Adrenal gland (tissue), 12 donors: ENCODE results near the gene NRBP1. TPM values are rescaled to one million over a fixed set of nuclear protein-coding genes. Genes with fewer than 3 reads are reported as not detected.

Experiments used
- DNase-seq, 7 donors: peaks; one replicate each; pipeline ENCODE4 v3.0.0-alpha.2; 2019 to 2020
- H3K27ac ChIP-seq, 5 donors: fragments of 200-600 bp; sonication (generic) in 4 of 5; 1 replicate in 3 of 5; 2 replicates in 2 of 5; pipeline versions ENCODE4 v1.5.1 to v1.8.0; 2016 to 2020; ENCODE audit warnings: mild to moderate bottlenecking in 1 of 5
- H3K27me3 ChIP-seq: fragments of 200-600 bp; 2 replicates; pipeline ENCODE4 v1.8.0; 2021
- H3K36me3 ChIP-seq, 2 donors: fragments of 200-600 bp; replicated peaks in 1 of 2; 1 replicate in 1 of 2; 2 replicates in 1 of 2; pipeline versions ENCODE4 v1.5.1 to v1.8.0; 2018 to 2022
- H3K4me1 ChIP-seq, 2 donors: fragments of 200-600 bp; replicated peaks in 1 of 2; 1 replicate in 1 of 2; 2 replicates in 1 of 2; pipeline versions ENCODE4 v1.5.1 to v1.8.0; 2018 to 2021
- H3K4me3 ChIP-seq, 4 donors: fragments of 200-600 bp; sonication (generic) in 3 of 4; one replicate each; pipeline ENCODE4 v1.5.1; 2016 to 2018
- H3K9me3 ChIP-seq, 3 donors: fragments of 200-600 bp; sonication (generic) in 1 of 3; replicated peaks in 1 of 3; 1 replicate in 2 of 3; 2 replicates in 1 of 3; pipeline versions ENCODE4 v1.5.1 to v1.8.0; 2016 to 2021
- POLR2A ChIP-seq, 2 donors: fragments of 450-650 bp; IDR thresholded peaks; one replicate each; pipeline ENCODE4 v1.6.1; 2017; ENCODE audit warnings: antibody characterized with exemption in 2 of 2, mild to moderate bottlenecking in 2 of 2, moderate library complexity in 1 of 2
- WGBS, 4 donors: extraction: QIAGEN DNeasy Blood & Tissue Kit in 2 of 4; methylation state at CpG; one replicate each; pipeline versions ENCODE4 v1.1.5 to v1.1.7; 2013 to 2017; 5-methylcytosine and 5-hydroxymethylcytosine counted together
- intact Hi-C, 2 donors: fragments of 100-400 bp; cut with DNase I; formaldehyde crosslinking; loops; one replicate each; pipeline versions ENCODE4 v1.14.1 to v1.15.0; 2022 to 2023
- polyA plus RNA-seq, 3 donors: library from polyadenylated mRNA; stranded (reverse); fragments of 200-250 nt in 2 of 3; fragments of 350-450 nt in 1 of 3; fragmentation: Illumina TruSeq in 1 of 3; extraction: RNeasy Lipid Tissue Mini Kit (QIAGEN cat#74804) in 1 of 3; gene quantifications; one replicate each; pipeline ENCODE4 v1.2.3, GENCODE V29; 2013 to 2014
- total RNA-seq, 9 donors: library from RNA; depleted of rRNA in 4 of 9; stranded (reverse); fragments of >200 nt in 4 of 9; fragments of 120-200 nt in 1 of 9; fragmentation: NEBNext Ultra II Directional in 1 of 9; extraction: Animal tissue kit (Norgen Biotek cat#: 25700) in 1 of 9; gene quantifications; one replicate each; pipeline versions ENCODE4 v1.1.0 to v1.2.4, GENCODE V29; 2013 to 2023
- TF ChIP-seq, protein P1 (sequence below), 6 experiments: fragments of 450-650 bp in 4 of 6; fragments of 200-600 bp in 2 of 6; sonication (generic) in 1 of 6; IDR thresholded peaks; 1 replicate in 5 of 6; 2 replicates in 1 of 6; pipeline versions ENCODE4 v1.5.1 to v1.8.0; 2016 to 2021; ENCODE audit warnings: antibody characterized with exemption in 6 of 6, mild to moderate bottlenecking in 2 of 6, moderate library complexity in 1 of 6
- donor health status: healthy with polysubstance abuse.
- donor health status: Bipolar disorder and iron deficiency.
- donor health status: DM: yes; HTN: yes; CAD: no.
- donor health status: DM: no; HTN: no; CAD: no.
- donor health status: DM: no; HTN: no; CAD: no.
- donor health status: DM: yes; HTN: yes; CAD: no.

The NRBP1 gene
- total and polyA plus RNA-seq, 12 donors = 48.4 to 126 (median 73.8) TPM

DNA sequence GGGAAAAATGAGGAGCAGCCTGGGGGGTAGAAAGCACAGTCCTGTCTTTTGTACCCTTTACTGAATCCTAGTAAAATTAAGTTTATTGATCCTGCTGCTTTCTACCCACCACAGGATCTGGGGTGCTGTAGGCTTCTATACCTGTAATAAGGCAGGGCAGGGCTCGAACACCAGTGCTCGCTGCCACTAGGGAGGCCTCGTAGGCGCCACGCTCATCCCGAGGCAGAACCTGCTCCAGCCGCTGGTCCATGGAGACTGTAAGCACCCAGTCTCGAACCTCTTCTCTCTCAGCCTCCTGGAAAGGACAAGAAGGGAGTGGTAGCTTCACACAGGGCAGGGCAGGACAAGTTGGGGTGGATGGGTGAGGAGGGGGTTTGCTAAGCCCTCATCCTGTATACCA lies 16.7 kb downstream of the NRBP1 start:
- DNase-seq = no peak
- intact Hi-C loops = no loop called here
- Histone ChIP-seq H3K9me3 (no peaks in the 10 kb centered on the region), H3K27me3 (no peaks in the 10 kb centered on the region), H3K36me3 (peaks cover 0 to 49% of the 10 kb centered on the region in 2 donors), H3K4me1 (no peaks in the 10 kb centered on the region), H3K27ac (no peak overlapping the region), H3K4me3 (no peak overlapping the region)
- TF ChIP-seq, protein P1, sequence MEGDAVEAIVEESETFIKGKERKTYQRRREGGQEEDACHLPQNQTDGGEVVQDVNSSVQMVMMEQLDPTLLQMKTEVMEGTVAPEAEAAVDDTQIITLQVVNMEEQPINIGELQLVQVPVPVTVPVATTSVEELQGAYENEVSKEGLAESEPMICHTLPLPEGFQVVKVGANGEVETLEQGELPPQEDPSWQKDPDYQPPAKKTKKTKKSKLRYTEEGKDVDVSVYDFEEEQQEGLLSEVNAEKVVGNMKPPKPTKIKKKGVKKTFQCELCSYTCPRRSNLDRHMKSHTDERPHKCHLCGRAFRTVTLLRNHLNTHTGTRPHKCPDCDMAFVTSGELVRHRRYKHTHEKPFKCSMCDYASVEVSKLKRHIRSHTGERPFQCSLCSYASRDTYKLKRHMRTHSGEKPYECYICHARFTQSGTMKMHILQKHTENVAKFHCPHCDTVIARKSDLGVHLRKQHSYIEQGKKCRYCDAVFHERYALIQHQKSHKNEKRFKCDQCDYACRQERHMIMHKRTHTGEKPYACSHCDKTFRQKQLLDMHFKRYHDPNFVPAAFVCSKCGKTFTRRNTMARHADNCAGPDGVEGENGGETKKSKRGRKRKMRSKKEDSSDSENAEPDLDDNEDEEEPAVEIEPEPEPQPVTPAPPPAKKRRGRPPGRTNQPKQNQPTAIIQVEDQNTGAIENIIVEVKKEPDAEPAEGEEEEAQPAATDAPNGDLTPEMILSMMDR (IDR thresholded peaks at IDR 0.05) = no peak
- TF ChIP-seq POLR2A (IDR thresholded peaks at IDR 0.05) = no peak
- WGBS, 4 donors = 85 to 96% (median 93%) methylated on average over 8 of the region's 8 CpGs

DNA sequence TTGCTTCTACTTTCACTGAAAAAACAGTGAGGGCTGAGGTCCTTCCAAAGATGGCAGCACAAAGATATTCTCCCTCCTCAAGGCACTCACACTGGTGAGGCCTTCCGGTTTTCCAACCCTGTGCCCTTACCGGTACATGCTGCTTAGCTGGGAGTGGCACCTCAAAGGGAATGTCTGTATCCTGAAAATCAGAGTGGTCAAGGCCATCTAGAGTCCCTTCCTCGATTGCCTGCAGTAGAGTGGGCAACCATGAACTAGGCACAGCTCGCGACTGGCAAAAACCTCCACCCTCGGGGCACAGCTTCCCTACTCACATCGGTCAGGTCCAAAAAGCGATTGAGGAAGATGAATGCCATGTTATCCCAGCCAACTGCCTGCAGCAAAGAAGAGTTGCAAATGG lies 17.2 kb downstream of the NRBP1 start:
- no peak for DNase-seq
- 87 to 100% (median 91%) methylated on average over 3 to 8 of the region's 8 CpGs for WGBS, 4 donors
- no peak overlapping the region for H3K4me3 ChIP-seq
- H3K36me3 ChIP-seq = peaks cover 0 to 44% of the 10 kb centered on the region in 2 donors
- H3K27ac ChIP-seq = no peak overlapping the region
- H3K27me3 ChIP-seq = no peaks in the 10 kb centered on the region
- TF ChIP-seq, protein P1 (IDR thresholded peaks at IDR 0.05) = no peak
- no peak for TF ChIP-seq POLR2A (IDR thresholded peaks at IDR 0.05)
- H3K4me1 ChIP-seq = no peaks in the 10 kb centered on the region
- H3K9me3 ChIP-seq = no peaks in the 10 kb centered on the region
- intact Hi-C loops = no loop called here

DNA sequence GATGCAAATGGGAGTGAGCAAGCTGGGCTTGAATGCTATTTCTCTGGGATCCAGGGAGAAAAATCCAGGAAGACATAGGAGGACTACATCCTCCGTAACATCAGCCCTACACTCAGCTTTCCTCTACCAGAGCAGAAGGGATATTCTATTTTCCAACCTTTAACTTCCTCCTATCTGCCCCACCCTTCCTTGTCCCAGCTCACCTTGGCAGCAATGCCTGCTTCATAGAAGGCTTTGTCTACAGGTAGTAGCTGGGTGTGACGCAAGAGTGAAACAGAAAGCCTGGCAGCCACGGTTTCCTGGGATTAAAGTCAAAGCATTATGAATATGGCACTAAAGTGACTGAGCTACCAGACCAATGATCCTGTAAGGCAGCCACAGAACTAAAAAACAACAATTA lies 17.6 kb downstream of the NRBP1 start:
- peaks cover 0 to 40% of the 10 kb centered on the region in 2 donors for H3K36me3 ChIP-seq

DNA sequence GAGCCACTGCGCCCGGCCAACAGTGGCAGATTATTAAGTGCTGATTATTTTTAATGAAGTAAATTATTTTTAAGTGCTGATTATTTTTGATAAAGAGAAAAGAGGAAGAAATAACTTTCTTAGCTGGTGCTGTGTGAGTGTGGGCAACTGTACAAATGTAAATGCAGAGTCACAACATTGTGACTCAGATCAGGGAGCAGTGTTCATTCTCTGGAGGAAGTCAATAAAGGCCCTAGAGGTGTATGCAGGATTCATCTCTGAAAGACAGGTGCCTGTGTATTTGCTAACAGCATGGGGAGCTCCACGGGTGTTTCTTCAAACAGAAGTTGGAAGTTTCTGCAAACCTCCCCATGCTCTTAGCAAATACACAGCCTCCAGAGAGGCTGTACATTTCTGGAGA lies 19.9 kb downstream of the NRBP1 start:
- H3K9me3 ChIP-seq = no peaks in the 10 kb centered on the region
- H3K36me3 ChIP-seq = peaks cover 0 to 45% of the 10 kb centered on the region in 2 donors
- no peak overlapping the region for H3K4me3 ChIP-seq
- 52 to 77% (median 67%) methylated on average over 3 of the region's 3 CpGs for WGBS, 4 donors
- no peak overlapping the region for H3K27ac ChIP-seq
- DNase-seq = no peak
- TF ChIP-seq, protein P1 (IDR thresholded peaks at IDR 0.05) = no peak
- no peak for TF ChIP-seq POLR2A (IDR thresholded peaks at IDR 0.05)
- intact Hi-C loops = no loop called here
- no peaks in the 10 kb centered on the region for H3K4me1 ChIP-seq
- H3K27me3 ChIP-seq = no peaks in the 10 kb centered on the region

More for the DNA sequence above, 17.6 kb downstream of the NRBP1 start:
- DNase-seq = no peak
- no peak for TF ChIP-seq POLR2A (IDR thresholded peaks at IDR 0.05)
- TF ChIP-seq, protein P1 (IDR thresholded peaks at IDR 0.05) = no peak
- Histone ChIP-seq H3K4me1 (no peaks in the 10 kb centered on the region), H3K27me3 (no peaks in the 10 kb centered on the region), H3K4me3 (no peak overlapping the region), H3K27ac (no peak overlapping the region), H3K9me3 (no peaks in the 10 kb centered on the region)
- intact Hi-C loops = no loop called here
- WGBS, 4 donors = 88 to 100% (median 90%) methylated on average over 3 of the region's 3 CpGs
